Measurements from ENCODE around the gene SPATA21.

Gene SPATA21

DNA sequence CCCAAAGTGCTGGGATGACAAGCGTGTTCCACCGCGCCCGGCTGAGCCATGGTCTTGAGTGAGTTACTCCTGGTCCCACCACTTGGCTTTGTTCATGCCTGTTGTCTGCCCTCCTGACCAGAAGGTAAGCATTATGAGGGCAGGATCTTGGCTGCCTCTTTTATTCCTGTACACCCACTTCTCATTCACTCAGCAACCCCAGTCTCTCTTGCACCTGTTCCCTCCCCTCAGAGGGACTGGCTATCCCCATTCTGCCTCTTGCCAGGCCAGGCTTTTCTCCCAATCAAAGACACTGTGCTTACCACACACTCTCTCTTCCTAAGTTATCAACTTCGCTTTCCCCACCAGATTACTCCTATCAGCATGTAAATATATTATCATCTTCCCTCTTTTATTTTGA lies 26.4 kb downstream of the SPATA21 start:
- H3K36me3 ChIP-seq (ENCODE audit: insufficient read depth, low read length), result no peaks in the 10 kb centered on the region
- peaks cover 0 to 5% of the 10 kb centered on the region in 2 donors for H3K27me3 ChIP-seq (ENCODE audit: control insufficient read depth in 1 of 2, insufficient read depth in 2 of 2, low read length in 2 of 2)
- no peak overlapping the region for H3K27ac ChIP-seq (ENCODE audit: low read depth, low read length)
- no peaks in the 10 kb centered on the region for H3K4me1 ChIP-seq (ENCODE audit: insufficient read depth, low read length)
- H3K4me3 ChIP-seq (ENCODE audit: low read depth in 1 of 2, low read length in 2 of 2), result no peak overlapping the region
- H3K9me3 ChIP-seq (ENCODE audit: low read length), result no peaks in the 10 kb centered on the region
- H3K9ac ChIP-seq (ENCODE audit: low read length), result no peak overlapping the region

DNA sequence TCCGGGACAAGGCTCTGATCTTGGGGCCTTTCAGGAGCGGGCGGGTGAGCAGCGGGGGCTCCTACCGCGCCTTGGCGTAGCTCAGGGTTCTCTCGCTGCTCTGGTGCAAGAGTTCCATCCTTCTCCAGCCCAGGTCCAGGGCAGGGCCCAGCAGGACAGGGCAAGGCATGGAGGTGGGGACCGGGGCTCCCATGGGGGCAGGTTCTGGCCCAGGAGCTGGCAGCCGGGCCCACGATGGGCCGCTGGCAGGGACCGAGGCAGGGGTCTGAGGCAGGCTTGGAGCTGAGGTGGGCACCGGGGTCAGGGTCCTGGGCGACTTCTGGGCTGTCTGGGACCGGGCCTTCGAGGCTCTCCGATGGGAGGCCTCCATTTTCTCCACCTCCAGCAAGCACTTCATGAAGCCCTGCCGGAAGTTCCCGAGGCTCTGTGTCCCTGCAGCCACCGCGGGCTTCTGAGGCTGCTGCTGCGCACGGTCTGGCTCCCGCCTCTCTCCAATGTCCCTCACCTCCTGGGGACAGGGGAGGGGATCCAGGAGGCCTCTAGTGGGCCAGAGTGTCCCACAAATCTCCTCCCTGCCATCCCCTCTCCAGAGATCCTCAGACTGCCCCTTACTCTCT lies 27.6 kb downstream of the SPATA21 start:
- H3K27ac ChIP-seq (ENCODE audit: low read depth, low read length), result no peak overlapping the region
- no peaks in the 10 kb centered on the region for H3K36me3 ChIP-seq (ENCODE audit: insufficient read depth, low read length)
- H3K27me3 ChIP-seq (ENCODE audit: control insufficient read depth in 1 of 2, insufficient read depth in 2 of 2, low read length in 2 of 2), result peaks cover 0 to 5% of the 10 kb centered on the region in 2 donors
- no peaks in the 10 kb centered on the region for H3K9me3 ChIP-seq (ENCODE audit: low read length)
- no peak overlapping the region for H3K4me3 ChIP-seq (ENCODE audit: low read depth in 1 of 2, low read length in 2 of 2)
- no peaks in the 10 kb centered on the region for H3K4me1 ChIP-seq (ENCODE audit: insufficient read depth, low read length)
- H3K9ac ChIP-seq (ENCODE audit: low read length), result no peak overlapping the region

DNA sequence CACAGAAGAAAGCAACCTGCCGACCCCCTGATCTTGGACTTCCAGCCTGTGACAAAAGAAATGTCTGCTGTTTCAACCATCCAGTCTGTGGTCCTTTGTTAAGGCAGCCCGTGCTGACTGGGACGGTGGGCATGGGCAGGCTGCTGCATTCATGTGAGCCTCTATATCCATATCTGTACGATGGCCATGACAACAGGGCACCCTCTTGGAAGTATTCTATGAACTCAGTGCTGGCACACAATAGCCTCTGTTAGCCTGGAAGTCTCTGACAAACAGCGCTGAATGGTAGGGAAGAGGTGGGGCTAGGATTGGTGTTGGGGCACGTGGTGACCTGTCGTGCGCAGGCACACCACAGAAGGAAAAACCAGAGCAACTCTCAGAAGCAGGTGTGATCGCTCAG lies 30.4 kb downstream of the SPATA21 start:
- Histone ChIP-seq H3K27ac (ENCODE audit: low read depth, low read length) (no peak overlapping the region), H3K9ac (ENCODE audit: low read length) (no peak overlapping the region), H3K36me3 (ENCODE audit: insufficient read depth, low read length) (no peaks in the 10 kb centered on the region), H3K4me3 (ENCODE audit: low read depth in 1 of 2, low read length in 2 of 2) (no peak overlapping the region), H3K27me3 (ENCODE audit: control insufficient read depth in 1 of 2, insufficient read depth in 2 of 2, low read length in 2 of 2) (peaks cover 0 to 5% of the 10 kb centered on the region in 2 donors), H3K4me1 (ENCODE audit: insufficient read depth, low read length) (no peaks in the 10 kb centered on the region), H3K9me3 (ENCODE audit: low read length) (no peaks in the 10 kb centered on the region)

DNA sequence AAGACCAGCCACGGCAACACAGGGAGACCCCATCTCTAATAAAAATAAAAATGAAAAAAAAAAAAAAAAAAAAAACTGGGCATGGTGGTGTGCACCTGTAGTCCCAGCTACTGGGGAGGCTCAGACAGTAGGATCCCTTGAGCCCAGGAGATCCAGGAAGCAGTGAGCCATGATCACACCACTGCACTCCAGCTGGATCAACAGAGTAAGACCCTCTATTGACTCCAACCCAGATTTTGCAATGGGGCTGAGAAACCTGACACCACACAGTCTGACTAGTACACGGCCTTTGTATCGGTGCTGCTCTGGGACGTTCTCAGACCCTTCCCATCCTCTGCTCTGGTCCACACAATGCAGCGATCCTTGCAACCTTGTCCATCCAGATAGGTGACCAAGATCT lies 31.8 kb downstream of the SPATA21 start:
- H3K4me3 ChIP-seq (ENCODE audit: low read depth in 1 of 2, low read length in 2 of 2), result no peak overlapping the region
- no peaks in the 10 kb centered on the region for H3K36me3 ChIP-seq (ENCODE audit: insufficient read depth, low read length)
- H3K9me3 ChIP-seq (ENCODE audit: low read length), result no peaks in the 10 kb centered on the region
- no peaks in the 10 kb centered on the region for H3K4me1 ChIP-seq (ENCODE audit: insufficient read depth, low read length)
- H3K9ac ChIP-seq (ENCODE audit: low read length), result no peak overlapping the region
- H3K27me3 ChIP-seq (ENCODE audit: control insufficient read depth in 1 of 2, insufficient read depth in 2 of 2, low read length in 2 of 2), result peaks cover 0 to 5% of the 10 kb centered on the region in 2 donors
- H3K27ac ChIP-seq (ENCODE audit: low read depth, low read length), result no peak overlapping the region

DNA sequence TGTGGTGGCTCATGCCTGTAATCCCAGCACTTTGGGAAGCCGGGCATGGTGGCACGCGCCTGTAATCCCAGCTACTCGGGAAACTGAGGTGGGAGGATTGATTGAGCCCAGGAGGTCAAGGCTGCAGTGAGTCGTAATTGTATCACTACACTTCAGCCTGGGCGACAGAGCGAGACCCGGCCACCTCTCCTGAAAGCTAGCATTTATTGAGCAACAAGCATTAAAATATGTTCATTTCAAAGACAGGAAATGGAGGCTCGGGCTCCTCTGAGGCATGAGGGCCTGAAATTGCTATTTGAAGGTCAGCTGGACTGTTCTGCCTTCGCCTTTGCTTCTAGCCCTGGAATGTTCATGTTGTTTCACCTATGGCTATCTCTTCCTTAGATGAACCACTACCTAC lies 34.5 kb downstream of the SPATA21 start:
- H3K36me3 ChIP-seq (ENCODE audit: insufficient read depth, low read length), result peaks cover 18% of the 10 kb centered on the region
- H3K9me3 ChIP-seq (ENCODE audit: low read length), result no peaks in the 10 kb centered on the region
- no peaks in the 10 kb centered on the region for H3K4me1 ChIP-seq (ENCODE audit: insufficient read depth, low read length)
- H3K27me3 ChIP-seq (ENCODE audit: control insufficient read depth in 1 of 2, insufficient read depth in 2 of 2, low read length in 2 of 2), result no peaks in the 10 kb centered on the region
- H3K4me3 ChIP-seq (ENCODE audit: low read depth in 1 of 2, low read length in 2 of 2), result no peak overlapping the region
- no peak overlapping the region for H3K9ac ChIP-seq (ENCODE audit: low read length)
- no peak overlapping the region for H3K27ac ChIP-seq (ENCODE audit: low read depth, low read length)

DNA sequence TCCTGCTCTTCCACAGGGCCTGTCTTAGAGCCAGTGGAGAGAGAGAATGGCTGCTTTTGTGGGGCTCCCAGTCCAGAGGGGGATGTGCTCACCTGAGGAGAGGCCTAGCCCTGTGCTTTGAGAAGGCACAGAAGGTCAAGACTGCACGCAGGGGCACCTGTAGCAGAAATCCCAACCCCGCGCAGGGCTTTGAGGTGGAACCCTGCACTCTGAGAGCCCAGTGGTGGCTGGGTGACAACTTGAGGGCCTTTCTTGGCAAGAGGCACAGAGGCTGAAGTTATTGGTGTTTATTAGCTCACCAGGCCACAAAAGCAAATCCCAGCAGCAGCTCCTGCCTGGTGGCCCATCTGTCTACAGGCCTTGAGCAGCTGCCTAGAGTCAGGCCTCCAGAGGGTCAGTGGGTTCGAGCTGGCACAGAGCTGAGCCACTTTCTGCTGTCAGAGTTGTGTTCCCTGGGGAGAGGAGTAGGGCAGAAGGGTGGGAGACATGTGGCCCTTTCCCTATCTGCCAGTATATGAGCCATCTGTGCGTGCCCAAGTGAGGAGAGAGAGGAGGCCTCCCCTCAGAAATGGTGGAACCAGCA lies 38.8 kb downstream of the SPATA21 start:
- no peak overlapping the region for H3K4me3 ChIP-seq (ENCODE audit: low read depth in 1 of 2, low read length in 2 of 2)
- H3K4me1 ChIP-seq (ENCODE audit: insufficient read depth, low read length), result peaks cover 12% of the 10 kb centered on the region
- no peak overlapping the region for H3K27ac ChIP-seq (ENCODE audit: low read depth, low read length)
- H3K9me3 ChIP-seq (ENCODE audit: low read length), result no peaks in the 10 kb centered on the region
- no peak overlapping the region for H3K9ac ChIP-seq (ENCODE audit: low read length)
- peaks cover 45% of the 10 kb centered on the region for H3K36me3 ChIP-seq (ENCODE audit: insufficient read depth, low read length)
- H3K27me3 ChIP-seq (ENCODE audit: control insufficient read depth in 1 of 2, insufficient read depth in 2 of 2, low read length in 2 of 2), result no peaks in the 10 kb centered on the region

DNA sequence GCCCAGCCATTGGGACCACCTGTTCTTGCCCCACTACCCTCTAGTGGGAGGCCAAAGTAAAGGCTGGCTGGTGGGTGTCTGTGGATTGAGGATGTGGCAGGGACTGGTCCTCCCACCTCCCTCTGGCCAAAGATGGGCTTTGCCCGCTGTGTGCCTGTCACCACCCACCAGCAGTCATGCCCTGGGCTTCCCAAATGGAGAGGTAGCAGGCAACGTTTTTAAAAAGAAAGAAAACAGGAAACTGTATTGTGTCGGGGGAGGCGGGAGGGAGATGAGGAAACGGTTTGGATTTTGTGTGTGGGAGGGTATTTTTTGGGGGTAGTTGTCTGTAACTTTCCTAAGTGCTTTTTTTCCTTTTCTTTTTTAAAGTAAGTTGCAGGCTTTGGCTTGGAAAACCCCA lies 40.1 kb downstream of the SPATA21 start:
- H3K36me3 ChIP-seq (ENCODE audit: insufficient read depth, low read length), result peaks cover 45% of the 10 kb centered on the region
- H3K4me1 ChIP-seq (ENCODE audit: insufficient read depth, low read length), result peaks cover 25% of the 10 kb centered on the region
- no peaks in the 10 kb centered on the region for H3K9me3 ChIP-seq (ENCODE audit: low read length)
- no peaks in the 10 kb centered on the region for H3K27me3 ChIP-seq (ENCODE audit: control insufficient read depth in 1 of 2, insufficient read depth in 2 of 2, low read length in 2 of 2)
- H3K9ac ChIP-seq (ENCODE audit: low read length), result no peak overlapping the region
- no peak overlapping the region for H3K27ac ChIP-seq (ENCODE audit: low read depth, low read length)
- no peak overlapping the region for H3K4me3 ChIP-seq (ENCODE audit: low read depth in 1 of 2, low read length in 2 of 2)

DNA sequence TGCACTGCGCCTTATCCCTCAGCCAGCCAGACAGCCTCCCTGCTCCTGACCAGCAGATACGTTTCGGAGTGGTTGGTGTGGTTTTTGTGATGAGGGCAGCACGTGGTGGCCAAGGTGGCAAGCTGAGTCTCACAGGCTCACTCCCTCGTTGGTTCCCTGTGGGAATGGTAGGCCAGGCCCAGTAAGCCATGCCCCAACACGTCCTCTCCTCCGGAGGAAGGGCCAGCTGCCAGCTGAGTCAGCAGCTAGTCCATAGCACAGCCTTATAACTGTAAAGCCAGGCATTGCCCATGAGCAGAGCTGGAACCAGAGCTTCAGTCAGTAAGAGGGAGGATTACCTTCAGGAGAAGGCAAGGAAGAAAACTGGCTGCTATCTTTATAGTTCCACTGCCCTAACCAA lies 40.6 kb downstream of the SPATA21 start:
- H3K9me3 ChIP-seq (ENCODE audit: low read length), result no peaks in the 10 kb centered on the region
- H3K27ac ChIP-seq (ENCODE audit: low read depth, low read length), result no peak overlapping the region
- H3K4me3 ChIP-seq (ENCODE audit: low read depth in 1 of 2, low read length in 2 of 2), result no peak overlapping the region
- H3K27me3 ChIP-seq (ENCODE audit: control insufficient read depth in 1 of 2, insufficient read depth in 2 of 2, low read length in 2 of 2), result no peaks in the 10 kb centered on the region
- peaks cover 31% of the 10 kb centered on the region for H3K4me1 ChIP-seq (ENCODE audit: insufficient read depth, low read length)
- peaks cover 45% of the 10 kb centered on the region for H3K36me3 ChIP-seq (ENCODE audit: insufficient read depth, low read length)
- H3K9ac ChIP-seq (ENCODE audit: low read length), result no peak overlapping the region

DNA sequence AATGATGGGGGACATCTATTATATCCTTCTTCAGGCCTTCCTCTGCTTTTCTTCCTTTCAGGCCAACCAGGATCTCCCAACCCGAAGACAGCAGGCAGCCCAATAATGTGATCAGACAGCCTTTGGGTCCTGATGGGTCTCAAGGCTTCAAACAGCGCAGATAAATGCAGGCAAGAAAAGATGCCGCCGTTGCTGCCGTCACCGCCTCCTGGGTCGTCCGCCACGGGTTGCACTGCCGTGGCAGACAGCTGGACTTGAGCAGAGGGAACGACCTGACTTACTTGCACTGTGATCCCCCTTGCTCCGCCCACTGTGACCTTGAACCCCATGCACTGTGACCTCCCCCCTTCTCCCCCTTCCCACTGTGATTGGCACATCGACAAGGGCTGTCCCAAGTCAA lies 42.2 kb downstream of the SPATA21 start:
- peaks cover 45% of the 10 kb centered on the region for H3K36me3 ChIP-seq (ENCODE audit: insufficient read depth, low read length)
- H3K27me3 ChIP-seq (ENCODE audit: control insufficient read depth in 1 of 2, insufficient read depth in 2 of 2, low read length in 2 of 2), result no peaks in the 10 kb centered on the region
- H3K9me3 ChIP-seq (ENCODE audit: low read length), result no peaks in the 10 kb centered on the region
- H3K9ac ChIP-seq (ENCODE audit: low read length), result no peak overlapping the region
- no peak overlapping the region for H3K27ac ChIP-seq (ENCODE audit: low read depth, low read length)
- H3K4me3 ChIP-seq (ENCODE audit: low read depth in 1 of 2, low read length in 2 of 2), result no peak overlapping the region
- peaks cover 34% of the 10 kb centered on the region for H3K4me1 ChIP-seq (ENCODE audit: insufficient read depth, low read length)

DNA sequence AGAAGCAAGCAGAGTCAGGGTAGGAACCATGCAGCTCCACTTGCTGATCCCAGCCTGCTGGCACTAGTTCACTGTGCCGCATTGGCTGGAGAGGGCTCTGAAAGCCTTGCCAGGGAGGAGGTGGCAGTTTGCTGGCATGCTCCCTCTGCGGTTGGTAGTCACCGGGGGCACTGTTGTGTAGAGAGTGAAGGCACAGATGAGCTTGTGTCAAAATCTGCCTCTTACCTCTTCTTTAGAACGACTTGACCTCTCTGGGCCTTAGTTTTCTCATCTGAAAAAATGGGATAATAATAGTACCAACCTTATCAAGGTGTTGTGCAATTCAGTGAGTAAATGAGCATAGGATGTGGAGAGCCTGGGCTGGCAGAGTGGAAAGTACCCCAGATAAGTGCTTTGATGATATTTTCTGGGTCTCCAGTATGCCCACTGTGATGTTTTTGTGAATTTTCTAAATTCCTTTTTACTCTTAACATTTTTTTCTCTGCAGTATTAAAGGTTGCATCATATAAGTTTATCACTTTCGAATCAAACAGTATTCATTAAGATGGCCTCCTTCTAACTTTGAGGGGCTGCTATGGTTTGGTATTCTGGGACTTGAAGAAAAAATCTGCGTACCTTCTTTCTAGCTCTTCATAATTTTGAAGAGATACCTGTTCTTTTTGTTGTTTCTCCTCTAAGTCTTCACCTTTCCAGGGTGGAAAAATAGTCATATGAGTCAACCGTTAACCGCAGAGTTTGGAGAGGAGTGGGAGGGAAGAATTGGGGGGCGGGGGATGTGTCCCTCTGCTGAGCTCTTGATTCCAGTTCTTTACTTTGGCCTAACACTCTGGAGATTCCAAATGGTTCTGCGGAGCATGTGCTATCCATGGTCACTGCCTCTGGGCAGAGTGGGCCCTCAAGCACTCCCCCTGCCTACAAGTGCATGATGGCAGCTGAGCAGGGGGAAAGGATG lies 43.4 kb downstream of the SPATA21 start:
- H3K27me3 ChIP-seq (ENCODE audit: control insufficient read depth in 1 of 2, insufficient read depth in 2 of 2, low read length in 2 of 2), result no peaks in the 10 kb centered on the region
- H3K9ac ChIP-seq (ENCODE audit: low read length), result no peak overlapping the region
- no peak overlapping the region for H3K4me3 ChIP-seq (ENCODE audit: low read depth in 1 of 2, low read length in 2 of 2)
- no peaks in the 10 kb centered on the region for H3K9me3 ChIP-seq (ENCODE audit: low read length)
- no peak overlapping the region for H3K27ac ChIP-seq (ENCODE audit: low read depth, low read length)
- peaks cover 35% of the 10 kb centered on the region for H3K36me3 ChIP-seq (ENCODE audit: insufficient read depth, low read length)
- peaks cover 34% of the 10 kb centered on the region for H3K4me1 ChIP-seq (ENCODE audit: insufficient read depth, low read length)

DNA sequence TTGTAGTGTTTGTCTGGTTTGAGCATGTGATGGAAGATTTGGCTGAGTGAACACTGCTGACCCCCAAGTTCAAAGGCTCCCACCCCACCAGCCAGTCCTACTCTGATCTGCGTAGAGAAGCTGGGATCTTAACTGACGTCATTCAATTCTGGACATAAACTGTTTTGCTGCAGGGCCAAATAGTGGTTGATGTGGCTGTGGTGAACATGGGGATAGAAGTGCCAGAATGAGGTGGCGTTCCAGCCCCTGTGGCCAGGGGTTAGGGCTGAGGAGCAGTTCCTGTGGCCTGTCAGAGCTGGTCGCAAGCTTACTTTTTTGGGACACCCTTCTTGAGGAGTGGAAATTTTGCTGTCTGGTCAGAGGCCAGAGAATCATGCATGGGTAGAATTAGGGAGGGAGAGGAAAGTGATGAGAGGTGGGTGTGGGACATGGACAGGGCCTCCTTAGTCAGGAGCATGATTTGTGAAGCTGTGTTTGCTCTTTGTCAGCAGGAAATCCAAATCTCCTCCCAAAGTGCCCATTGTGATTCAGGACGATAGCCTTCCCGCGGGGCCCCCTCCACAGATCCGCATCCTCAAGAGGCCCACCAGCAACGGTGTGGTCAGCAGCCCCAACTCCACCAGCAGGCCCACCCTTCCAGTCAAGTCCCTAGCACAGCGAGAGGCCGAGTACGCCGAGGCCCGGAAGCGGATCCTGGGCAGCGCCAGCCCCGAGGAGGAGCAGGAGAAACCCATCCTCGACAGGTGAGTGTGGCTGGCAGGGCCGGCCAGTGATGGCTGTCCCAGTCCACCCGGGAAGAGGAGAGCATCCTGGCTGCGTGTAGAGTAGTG lies 44.3 kb downstream of the SPATA21 start:
- Histone ChIP-seq H3K27me3 (ENCODE audit: control insufficient read depth in 1 of 2, insufficient read depth in 2 of 2, low read length in 2 of 2) (no peaks in the 10 kb centered on the region), H3K4me3 (ENCODE audit: low read depth in 1 of 2, low read length in 2 of 2) (no peak overlapping the region), H3K4me1 (ENCODE audit: insufficient read depth, low read length) (peaks cover 34% of the 10 kb centered on the region), H3K36me3 (ENCODE audit: insufficient read depth, low read length) (peaks cover 27% of the 10 kb centered on the region), H3K27ac (ENCODE audit: low read depth, low read length) (no peak overlapping the region), H3K9me3 (ENCODE audit: low read length) (no peaks in the 10 kb centered on the region), H3K9ac (ENCODE audit: low read length) (no peak overlapping the region)

Measured in muscle layer of colon (tissue), 2 donors.